Left kidney (tissue), 2 donors: Measurements from ENCODE around the gene SNAP29. TPM values are rescaled to one million over a fixed set of nuclear protein-coding genes. Genes with fewer than 3 reads are reported as not detected.
"Not testable (repeated sequence)": the region's sequence is repeated elsewhere in the genome, so short reads cannot be mapped to it uniquely, and the experiment has no call there.

Experiments used
- DNase-seq: peaks from one replicate; pipeline ENCODE4 v3.0.0-alpha.2; 2013
- polyA plus RNA-seq: library from polyadenylated mRNA; unstranded; fragments of 120-200 nt; gene quantifications from one replicate; pipeline ENCODE4 v1.2.1, GENCODE V29; 2013; ENCODE audit not compliant: insufficient read length

SNAP29 gene
- polyA plus RNA-seq, 1 donor, result 30.7 TPM

DNA sequence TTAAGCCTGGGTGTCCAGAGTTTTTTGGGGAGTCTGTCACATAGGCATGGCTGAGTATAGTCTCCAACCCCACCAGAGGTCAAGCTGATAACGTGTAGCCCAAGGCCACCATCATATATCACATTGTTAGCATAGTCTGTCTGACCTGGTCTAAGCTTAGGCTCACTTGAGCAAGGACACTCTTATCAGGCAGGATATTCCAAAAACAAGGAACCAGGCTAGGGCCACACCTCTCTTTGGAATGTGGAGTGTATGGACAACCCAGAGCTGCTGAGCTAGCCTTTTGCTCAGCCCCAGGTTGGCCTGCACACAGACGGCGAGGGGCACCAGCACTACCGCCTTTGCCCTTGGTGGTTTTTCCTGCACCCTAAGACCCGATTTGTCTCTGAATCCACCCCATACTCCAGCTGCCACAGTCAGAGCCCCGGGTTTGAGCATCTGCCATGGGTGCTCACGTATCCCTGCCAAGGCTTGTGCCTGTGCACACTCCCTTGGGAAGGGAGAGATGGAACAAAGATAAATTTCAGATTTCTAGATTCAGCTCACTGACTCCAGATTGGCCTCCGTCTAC, 7.2 kb downstream of the SNAP29 start:
- DNase-seq, result no peak

DNA sequence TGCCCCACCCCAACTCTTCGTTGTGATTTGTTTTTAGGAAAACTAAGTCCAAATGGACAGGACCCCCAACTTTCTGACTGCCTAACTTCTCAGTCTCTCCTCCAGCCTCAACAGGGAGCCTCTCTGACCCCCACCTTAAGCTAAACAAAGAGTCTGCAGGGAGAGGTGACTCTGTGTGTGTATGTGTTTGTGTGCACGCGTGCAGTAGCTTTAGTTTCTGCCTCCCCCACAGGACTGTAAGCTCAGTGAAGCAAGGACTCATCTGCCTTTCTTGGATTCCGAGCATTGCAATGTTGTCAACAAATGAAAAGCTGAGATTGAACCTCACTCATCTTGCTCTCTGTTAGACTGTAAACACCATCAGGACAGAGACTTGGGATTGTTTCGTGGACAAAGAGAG, 7.9 kb downstream of the SNAP29 start:
- DNase-seq, result no peak

DNA sequence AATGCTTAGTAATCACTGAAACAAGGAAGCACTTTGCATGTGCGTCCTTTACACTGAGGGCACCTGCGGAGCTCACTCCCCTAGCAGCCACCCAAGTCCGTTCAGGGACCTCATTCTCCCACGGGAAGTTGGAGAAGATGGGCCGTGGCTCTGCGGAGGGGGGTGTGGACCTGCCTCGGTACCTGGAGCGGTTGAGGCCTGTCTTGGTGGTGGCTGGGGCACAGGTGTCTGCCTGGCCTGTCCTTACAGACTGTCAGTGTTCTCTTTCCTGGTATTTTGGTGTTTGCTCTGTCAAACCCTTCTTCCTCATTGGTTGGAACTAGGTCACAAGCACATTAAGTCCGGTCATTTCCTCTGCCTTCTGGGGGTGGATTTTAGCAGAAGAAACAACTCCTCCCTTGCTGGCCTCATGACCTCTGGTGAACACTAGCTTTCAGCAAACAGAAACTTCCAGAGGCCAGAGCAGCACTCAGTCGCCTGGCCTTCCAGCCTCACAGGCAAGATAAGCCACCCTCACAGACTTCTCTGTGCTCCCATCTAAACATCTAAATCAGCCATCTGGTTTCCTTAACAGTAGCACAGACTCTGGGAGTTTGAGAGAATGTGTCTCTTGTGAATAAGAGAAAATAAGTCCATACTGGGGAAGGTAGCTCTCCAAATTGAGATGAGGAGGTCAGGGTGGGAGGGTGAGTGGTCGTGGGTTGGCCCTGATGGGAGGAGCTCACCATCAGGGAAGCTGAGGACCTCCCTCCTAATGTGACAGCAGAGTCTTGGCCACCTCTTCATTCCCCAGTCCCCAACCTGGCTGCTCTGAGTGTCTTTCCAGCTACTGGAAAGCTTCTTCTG, 8.6 kb downstream of the SNAP29 start:
- no peak for DNase-seq

DNA sequence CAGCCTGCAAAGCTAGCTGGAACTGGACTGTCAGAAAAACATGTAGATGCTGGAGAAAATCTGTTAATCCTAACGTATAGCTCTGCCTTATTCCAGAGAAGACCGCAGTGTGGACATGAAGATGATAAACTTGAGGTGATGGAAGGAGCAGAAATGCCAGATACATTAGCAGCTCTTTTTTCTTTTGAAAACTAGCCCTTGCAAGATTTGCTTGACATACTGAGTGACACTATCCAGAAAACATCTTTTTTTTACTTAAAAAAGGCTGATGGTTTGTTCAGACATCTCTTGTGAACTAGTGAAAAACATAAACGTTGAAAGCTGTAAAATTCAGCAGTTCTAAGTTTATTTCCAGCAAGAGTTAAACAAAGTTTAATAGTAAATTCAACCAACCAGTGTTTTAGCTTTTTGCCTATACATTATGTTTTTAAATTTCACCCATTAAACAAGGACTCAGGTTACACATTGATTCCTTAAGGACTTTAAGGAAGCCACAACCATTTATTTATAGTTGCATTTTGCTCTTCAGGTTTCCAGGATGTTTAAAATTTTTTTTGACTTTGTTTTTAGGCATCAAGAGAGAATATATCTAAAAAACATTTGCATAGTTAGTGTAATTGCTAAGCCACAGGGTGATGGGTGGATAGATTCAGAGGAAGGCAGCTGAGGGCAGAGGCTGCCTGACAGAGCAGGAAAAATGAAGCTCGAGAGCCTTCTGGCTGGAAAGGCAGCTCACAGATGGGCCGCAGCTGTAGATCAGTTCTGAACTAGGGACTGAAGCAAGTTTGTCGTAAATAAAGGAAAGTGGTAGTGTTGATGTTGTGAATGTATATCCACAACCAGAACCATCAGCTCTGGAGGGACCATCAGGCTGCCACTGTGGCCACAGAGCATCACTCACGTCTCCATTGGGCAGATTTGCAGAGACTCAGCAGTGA, 9.5 kb downstream of the SNAP29 start:
- no peak for DNase-seq

DNA sequence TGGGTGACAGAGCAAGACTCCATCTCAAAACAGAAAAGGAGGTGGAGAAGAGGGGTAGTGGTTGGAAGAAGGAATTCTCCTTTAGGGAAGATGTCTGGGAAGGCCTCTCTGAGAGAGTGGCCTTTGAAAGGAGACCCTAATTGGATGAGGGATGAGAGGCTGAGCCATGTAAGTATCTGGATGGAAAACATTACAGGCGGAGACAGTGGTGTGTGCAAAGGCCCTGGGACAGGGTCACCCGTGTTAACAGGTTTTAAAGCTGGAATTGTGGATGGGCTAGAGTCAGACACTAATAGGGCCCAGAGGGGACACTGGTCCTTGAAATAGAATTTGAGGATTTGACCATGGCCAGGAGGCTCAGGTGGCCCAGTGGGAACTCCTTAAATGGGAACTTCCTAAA, 10.4 kb downstream of the SNAP29 start:
- DNase-seq, result no peak

DNA sequence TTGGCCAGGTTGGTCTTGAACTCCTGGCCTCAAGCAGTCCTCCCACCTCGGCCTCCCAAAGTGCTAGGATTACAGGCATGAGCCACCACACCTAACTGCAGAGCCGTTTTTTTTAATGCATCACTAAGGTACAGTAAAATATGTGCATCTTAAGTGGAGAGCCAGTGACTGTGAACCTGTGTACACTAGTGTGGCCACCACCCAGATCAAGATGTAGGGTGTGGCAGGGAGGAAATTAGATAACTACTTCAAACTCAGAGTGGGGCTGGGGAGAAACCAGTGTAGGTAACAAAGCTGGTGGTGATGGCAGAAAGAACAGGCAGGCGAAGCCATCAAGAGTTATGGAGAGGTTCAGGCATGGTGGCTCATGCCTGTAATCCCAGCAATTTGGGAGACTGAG, 14.4 kb downstream of the SNAP29 start:
- no peak for DNase-seq

DNA sequence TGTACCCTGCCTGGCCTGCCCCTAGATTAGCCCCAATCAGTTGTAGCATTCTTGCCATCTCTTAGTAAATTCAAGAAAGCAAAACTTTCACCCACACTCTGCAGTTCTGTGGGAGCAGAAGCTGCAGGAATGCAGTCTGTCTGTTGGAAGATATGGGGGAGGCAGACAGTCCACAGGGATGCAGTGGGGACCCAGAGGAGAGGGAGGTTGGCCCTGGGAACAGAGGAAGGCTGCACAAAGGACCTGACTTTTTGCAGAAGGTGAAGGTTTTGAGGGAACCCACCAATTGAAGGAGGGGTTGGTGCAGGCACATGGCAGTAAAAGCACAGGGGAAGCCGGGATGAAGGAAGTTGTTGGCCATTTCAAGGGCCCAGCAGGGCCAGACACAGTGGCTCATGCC, 16.5 kb downstream of the SNAP29 start:
- DNase-seq, result no peak

DNA sequence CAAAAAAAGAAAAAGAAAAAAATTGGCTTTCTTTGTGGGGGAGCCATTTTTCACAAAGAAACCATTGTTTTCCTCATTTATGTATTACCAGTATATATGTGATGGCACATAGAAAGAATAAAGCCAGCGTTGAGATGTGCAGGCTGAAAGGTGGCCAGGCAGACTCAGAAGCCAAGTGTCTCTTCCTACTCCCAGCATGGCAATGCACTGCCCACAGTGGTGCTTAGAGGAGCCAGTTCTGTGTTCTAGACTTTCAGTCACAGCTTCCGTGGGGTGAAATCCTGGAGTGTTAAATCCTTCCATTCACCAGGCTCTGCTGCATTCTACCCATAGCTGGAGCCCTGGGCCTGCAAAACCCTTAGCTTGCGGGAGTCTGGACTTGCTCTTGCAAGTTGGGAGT, 18.9 kb downstream of the SNAP29 start:
- DNase-seq, result no peak

DNA sequence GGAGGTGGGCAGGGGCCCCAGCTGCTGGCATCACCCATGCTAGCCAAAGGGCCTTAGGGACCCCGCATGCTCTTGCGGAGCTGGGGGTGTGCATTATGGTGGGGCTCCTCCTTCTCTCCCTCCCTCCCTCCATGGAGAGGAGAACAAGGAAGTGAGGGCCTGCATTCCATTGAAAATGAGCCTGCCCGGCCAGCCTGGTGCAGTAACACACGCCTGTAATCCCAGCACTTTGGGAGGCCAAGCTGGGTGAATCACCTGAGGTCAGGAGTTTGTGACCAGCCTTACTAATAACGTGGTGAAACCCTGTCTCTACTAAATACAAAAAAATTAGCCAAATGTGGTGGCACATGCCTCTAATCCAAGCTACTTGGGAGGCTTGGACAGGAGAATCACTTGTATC, 22.4 kb downstream of the SNAP29 start:
- no peak for DNase-seq

DNA sequence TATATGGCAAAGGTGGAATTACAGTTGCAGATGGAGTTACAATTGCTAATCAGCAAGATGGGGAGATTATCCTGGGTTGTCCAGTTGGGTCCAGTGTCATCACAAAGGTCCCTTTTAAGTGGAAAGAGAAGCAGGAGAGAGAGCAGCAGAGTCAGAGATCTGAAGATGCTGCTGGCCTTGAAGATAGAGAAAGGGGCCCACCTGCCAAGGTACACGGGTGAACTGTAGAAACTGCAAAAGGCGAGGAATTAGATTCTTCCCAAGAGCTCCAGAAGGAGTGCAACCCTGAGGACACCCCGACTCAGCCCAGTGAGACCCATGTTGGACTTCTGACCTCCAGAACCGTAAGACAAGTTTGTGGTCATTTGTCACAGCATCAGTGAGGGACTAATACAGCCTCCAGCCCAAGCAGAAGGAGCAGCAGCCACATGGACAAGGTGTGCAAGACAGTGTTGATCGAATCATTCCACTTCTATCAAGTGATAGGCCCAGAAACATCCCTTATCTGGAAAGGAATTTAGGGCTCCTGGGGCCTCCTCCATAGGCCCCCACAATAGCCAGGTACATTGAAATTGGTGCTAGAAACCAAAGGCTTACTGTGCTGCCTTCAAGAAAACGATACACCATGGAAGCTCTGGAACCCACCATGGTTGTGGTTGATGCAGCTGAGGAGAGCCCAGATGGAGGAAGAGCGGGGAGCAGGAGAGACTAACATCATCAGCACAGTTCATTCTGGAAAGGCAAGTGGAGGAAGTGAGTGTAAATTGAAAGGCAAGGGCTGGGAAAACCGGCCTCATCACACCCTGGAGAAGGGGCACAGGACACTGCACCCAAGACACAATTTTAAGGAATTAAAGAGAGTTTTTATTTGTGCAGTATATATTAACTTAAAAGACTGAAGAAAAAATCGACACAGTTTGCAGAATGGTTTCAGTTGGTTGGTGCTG, 23.3 kb downstream of the SNAP29 start:
- no peak for DNase-seq

DNA sequence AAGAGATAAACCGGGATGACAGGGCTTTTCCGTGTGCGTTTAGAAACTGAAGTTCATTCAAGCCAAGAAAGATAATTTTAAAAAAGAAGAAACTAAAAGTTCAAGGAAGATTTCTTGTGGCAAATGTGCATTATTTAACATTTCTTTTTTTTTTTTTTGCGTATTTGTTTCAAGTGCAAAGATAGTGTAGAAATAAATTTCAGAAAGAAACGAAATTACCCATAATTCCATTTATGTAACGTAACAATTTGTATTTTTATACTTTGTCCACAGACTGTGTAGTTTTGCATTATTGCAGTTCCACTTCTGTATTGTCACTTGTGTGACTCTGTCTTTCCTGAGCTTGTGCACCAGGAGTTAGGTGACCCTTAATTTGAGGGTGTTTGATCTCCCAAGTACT, 24.0 kb downstream of the SNAP29 start:
- DNase-seq, result no peak

DNA sequence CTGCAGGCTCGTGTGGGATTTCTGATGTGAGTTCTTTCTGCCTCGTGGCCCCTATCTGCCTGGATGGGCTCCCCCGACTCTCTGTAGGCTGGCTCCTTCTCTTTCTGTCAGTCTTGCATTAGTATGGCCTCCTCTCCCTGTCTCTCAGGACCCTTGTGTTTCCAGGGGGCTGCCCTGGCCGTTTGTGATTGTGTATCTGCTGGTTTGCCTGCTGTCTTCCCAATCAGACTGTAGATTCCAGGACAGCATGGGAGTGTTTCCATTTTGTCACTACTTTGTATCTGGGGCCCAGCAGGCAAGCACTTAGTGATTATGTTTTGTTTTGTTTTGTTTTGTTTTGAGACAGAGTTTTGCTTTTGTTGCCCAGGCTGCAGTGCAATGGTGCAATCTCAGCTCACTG, 25.6 kb downstream of the SNAP29 start:
- DNase-seq, result no peak

DNA sequence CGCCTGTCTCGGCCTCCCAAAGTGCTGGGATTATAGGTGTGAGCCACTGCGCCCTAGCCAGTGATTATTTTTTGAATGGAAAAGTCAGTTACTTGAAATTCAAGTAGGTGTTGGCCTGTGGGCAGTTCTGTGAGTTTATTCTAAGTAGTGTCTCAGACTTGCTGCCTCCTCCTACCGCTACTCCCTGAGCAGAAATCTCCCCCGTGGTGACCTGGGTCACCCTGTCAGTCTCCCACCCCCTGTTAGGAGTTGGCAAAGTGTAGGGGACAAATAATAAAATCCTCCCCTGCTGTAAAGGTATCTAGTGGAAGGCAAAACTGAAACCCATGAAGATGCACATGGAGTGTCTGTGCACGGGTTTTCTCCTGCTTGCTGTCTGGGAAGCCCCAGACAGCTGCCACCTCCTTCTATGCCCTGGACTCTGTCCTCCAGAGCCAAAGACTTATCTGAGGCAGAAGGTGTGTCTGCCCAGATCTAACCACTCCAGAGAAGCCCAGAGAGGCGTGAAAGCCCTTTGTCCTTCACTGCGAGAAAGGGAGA, 26.3 kb downstream of the SNAP29 start:
- DNase-seq, result no peak

DNA sequence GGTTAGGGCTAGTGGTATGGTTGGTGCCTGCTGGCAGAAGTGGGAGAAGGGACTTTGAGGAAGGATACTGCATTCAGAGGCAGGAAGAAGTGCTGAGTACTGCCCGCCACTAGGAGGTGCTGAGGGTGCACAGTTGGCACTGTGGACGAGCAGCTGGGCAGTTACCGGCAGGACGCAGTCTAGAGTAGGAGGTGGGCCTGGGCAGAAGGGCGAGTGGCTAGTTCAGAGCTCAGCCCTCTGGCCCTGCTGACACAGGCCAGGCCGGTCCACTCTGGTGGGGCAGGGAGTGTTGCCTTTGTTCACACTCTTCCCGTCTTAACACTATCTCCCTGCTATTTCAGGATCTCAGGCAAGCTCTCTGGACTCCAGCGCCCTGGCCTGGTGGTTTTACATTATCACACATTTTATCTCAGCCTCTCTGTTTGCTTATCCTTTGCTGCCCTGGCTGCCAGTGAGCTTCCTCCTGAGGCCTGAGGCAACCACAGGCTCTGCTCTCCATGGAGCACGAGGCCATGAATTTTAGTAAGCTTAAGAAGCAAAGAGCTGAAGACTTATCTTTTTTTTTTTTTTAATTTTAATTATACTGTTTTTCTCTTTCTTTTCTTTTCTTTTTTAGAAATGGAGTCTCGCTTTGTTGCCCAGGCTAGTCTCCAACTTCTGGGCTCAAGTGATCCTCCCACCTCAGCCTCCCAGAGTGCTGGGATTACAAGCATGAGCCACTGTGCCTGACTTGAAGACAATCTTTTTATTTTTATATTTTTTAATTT, 26.9 kb downstream of the SNAP29 start:
- peak; percentile 61 for DNase-seq

DNA sequence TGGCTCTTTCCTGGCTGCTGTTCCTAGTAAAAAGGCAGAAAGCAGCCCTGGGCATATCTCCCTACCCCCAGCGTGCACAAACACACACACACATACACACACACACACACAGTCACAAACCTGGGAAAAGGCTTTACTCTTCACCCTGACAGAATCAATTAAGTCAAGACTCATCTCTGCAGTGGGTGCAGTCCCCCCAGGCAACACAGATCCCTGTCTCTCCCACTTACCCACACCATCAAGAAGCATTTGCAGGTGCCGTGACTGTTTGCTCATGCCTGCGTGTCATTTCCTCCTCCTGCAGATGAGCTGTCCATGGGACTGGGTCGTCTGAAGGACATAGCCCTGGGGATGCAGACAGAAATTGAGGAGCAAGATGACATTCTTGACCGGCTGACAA, 28.6 kb downstream of the SNAP29 start:
- no peak for DNase-seq

DNA sequence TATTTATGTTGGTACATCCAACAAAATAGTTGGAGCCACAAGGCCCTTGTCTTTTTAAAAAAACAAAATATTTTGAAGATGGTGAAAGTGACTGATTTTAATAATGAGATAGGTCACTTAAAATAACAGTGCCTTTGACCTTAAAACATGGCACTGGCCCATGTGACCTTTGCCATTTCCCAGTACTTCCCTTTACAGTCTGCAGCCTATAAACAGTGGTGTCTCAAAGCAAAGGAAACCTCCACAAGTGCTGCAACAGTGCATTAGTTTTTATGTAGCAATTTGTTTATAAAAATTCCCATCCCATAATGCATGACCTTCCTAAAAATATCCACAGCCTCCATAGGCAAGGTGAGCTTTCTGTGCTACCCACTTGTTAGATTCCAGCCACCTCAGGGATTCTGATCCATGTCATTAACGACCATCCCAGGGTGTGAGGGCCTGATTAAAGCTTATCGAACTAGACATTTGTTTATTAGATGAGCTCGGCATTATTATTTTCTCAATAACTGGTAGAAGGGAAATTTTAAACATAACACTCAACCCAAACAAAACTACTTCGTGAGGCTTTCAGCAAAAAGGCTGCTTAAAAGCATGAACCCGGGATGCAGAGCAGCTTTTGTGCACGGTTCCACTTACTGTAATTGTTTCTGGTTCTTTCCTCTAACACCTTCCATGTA, 30.4 kb downstream of the SNAP29 start:
- DNase-seq, result no peak

DNA sequence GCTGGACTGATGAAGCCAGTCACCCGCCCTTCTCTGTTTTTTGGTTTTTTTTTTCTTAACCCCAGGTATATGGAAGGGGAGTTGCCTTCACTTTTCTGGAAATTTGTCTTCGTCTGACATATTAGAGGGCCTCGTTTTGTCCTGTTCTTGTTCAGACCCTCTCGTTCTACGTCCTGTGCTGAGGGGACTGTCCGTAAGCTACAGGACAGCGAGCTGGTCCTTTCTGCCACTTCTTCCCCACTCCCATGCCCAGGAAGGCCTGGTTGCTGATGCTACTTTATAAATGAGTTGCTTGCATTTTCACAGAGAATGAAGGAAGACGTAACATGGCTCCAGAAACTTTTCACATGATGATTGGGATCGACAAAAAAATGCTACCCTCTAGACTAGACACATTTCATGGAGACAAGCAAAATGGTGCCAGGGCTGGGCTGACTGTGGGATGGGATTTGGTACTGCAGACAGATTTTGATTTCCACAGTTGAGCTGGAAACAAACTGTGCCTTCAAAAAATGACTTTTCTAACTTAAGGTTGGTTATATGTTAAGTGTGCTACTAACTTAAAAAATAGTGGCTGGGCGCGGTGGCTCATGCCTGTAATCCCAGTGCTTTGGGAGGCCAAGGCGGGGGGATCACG, 31.2 kb downstream of the SNAP29 start:
- no peak for DNase-seq

DNA sequence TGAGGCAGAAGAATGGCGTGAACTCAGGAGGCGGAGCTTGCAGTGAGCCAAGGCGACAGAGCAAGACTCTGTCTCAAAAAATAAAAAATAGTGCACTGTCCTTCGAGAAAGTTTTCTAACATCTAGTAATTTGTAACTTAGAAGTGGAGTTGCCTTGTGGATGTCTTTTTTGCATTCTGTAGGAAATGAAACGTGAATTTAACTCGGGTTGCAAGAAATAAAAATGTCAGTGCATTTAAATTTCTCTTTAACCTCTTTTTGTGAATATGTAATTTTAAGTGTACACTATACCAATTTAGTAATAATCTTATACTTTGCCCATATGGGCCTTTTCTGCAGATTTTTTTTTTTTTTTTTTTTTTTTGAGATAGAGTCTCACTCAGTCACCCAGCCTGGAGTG, 32.2 kb downstream of the SNAP29 start:
- no peak for DNase-seq

DNA sequence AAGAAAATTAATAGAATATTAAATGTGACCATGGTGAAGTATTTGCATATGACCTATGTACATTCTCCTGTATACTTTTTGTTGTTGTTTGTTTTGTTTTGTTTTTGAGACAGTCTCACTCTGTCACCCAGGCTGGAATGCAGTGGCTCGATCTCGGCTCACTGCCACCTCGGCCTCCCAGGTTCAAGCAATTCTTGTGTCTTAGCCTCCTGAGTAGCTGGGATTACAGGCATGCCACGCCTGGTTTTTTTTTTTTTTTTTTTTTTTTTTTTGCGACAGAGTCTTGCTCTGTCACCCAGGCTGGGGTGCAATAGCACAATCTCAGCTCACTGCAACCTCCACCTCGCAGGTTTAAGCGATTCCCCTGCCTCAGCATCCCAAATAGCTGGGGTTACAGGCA, 38.9 kb downstream of the SNAP29 start:
- not testable (repeated sequence) for DNase-seq
